HCT116 (cell line): ENCODE data around the gene PCDHGB2. TPM values are rescaled to one million over a fixed set of nuclear protein-coding genes. Genes with fewer than 3 reads are reported as not detected.

ENCODE experiments used
- ATAC-seq: fragments of 200-7000 bp; cut with Tn5 transposase; 2 replicates; pipeline ENCODE4 v1.9.1; 2020; ENCODE audit warnings: mild to moderate bottlenecking, moderate library complexity
- BruUV-seq: library from RNA; stranded (reverse); fragments of 400-500 nt; replicated peaks from 2 replicates; lab custom pipeline; 2021; lab: Mats Ljungman, UMichigan
- CTCF ChIA-PET: fragments of 300-600 bp; sonication (Branson Sonifier 250); formaldehyde crosslinking; loops from one replicate; lab custom pipeline; 2021; ENCODE audit warnings: antibody characterized with exemption; lab: Charles Lee
- POLR2A ChIA-PET: fragments of 300-600, 350-600 bp; sonication (Branson Sonifier 250); formaldehyde crosslinking; loops from one replicate; lab custom pipeline; 2021; ENCODE audit warnings: antibody characterized with exemption; lab: Charles Lee
- RAD21 ChIA-PET, 2 experiments: fragments of 300-600 bp; sonication (Branson Sonifier 250); formaldehyde crosslinking; loops; one replicate each; lab custom pipeline; 2023; ENCODE audit warnings: low total read pairs in 2 of 2; ENCODE audit not compliant: uncharacterized antibody in 2 of 2, unreplicated experiment in 2 of 2, low non-redundant PET in 1 of 2; lab: Charles Lee
- DNase-seq: peaks from one replicate; pipeline ENCODE4 v3.0.0-alpha.2; 2010; ENCODE audit warnings: low read depth, low spot score
- H2AFZ ChIP-seq: fragments of 200-600 bp; shearing (Covaris generic), sonication (generic); 2 replicates; pipeline ENCODE4 v1.6.1; 2017; ENCODE audit warnings: low read depth, mixed run types, mixed read lengths, antibody characterized with exemption, low read length; ENCODE audit not compliant: poor library complexity, severe bottlenecking
- H3K27ac ChIP-seq: 2 replicates; pipeline ENCODE4 v1.5.1; 2012; ENCODE audit warnings: low read depth, low read length
- H3K27me3 ChIP-seq: fragments of 200-600 bp; sonication (generic); 2 replicates; pipeline ENCODE4 v1.6.1; 2016; ENCODE audit warnings: mixed run types, low read length, mixed read lengths; ENCODE audit not compliant: insufficient read depth
- H3K36me3 ChIP-seq, 2 experiments: fragments of 200-500 bp in 1 of 2; fragments of 200-600 bp in 1 of 2; sonication (Bioruptor generic) in 1 of 2; sonication (generic) in 1 of 2; 2 replicates each; pipeline versions ENCODE4 v1.5.1 to v1.6.1; 2014 to 2016; ENCODE audit warnings: low read length in 2 of 2, inconsistent platforms in 1 of 2, mixed read lengths in 1 of 2, mixed run types in 1 of 2; ENCODE audit not compliant: insufficient read depth in 2 of 2, control insufficient read depth in 1 of 2
- H3K4me1 ChIP-seq, 2 experiments: fragments of 200-600 bp in 1 of 2; sonication (generic) in 1 of 2; 2 replicates each; pipeline versions ENCODE4 v1.5.1 to v1.6.1; 2012 to 2017; ENCODE audit warnings: low read length in 2 of 2, inconsistent platforms in 1 of 2, mild to moderate bottlenecking in 1 of 2, mixed read lengths in 1 of 2, mixed run types in 1 of 2, moderate library complexity in 1 of 2; ENCODE audit not compliant: insufficient read depth in 2 of 2, control insufficient read depth in 1 of 2
- H3K4me2 ChIP-seq: fragments of 200-600 bp; sonication (generic); 2 replicates; pipeline ENCODE4 v1.6.1; 2017; ENCODE audit warnings: mixed run types, low read length, mixed read lengths
- H3K4me3 ChIP-seq, 2 experiments: fragments of 200-600 bp in 1 of 2; sonication (generic) in 1 of 2; replicated peaks in 1 of 2; 2 replicates each; pipeline ENCODE4 v1.5.1; 2011 to 2016; ENCODE audit warnings: low read length in 2 of 2, control low read depth in 1 of 2, low read depth in 1 of 2, mild to moderate bottlenecking in 1 of 2, mixed read lengths in 1 of 2, mixed run types in 1 of 2
- H3K79me2 ChIP-seq: fragments of 200-600 bp; sonication (generic); 2 replicates; pipeline ENCODE4 v1.6.1; 2017; ENCODE audit warnings: mild to moderate bottlenecking, mixed run types, low read length, moderate library complexity, mixed read lengths; ENCODE audit not compliant: insufficient read depth
- H3K9ac ChIP-seq: fragments of 200-600 bp; sonication (generic); 2 replicates; pipeline ENCODE4 v1.6.1; 2016; ENCODE audit warnings: low read length, mixed read lengths
- H3K9me2 ChIP-seq: fragments of 200-600 bp; sonication (generic), shearing (Covaris generic); 2 replicates; pipeline ENCODE4 v1.6.1; 2017; ENCODE audit warnings: mixed run types, mild to moderate bottlenecking, moderate library complexity; ENCODE audit not compliant: insufficient read depth
- H3K9me3 ChIP-seq, 2 experiments: fragments of 200-500 bp in 1 of 2; fragments of 200-600 bp in 1 of 2; sonication (Bioruptor generic) in 1 of 2; sonication (generic) in 1 of 2; 2 replicates each; pipeline ENCODE4 v1.6.1; 2014 to 2017; ENCODE audit warnings: low read length in 2 of 2, mixed read lengths in 2 of 2, inconsistent platforms in 1 of 2, low read depth in 1 of 2, mild to moderate bottlenecking in 1 of 2, mixed run types in 1 of 2, moderate library complexity in 1 of 2; ENCODE audit not compliant: control insufficient read depth in 1 of 2, insufficient read depth in 1 of 2
- H4K20me1 ChIP-seq: fragments of 200-600 bp; sonication (generic), shearing (Covaris generic); 2 replicates; pipeline ENCODE4 v1.6.1; 2017; ENCODE audit warnings: mixed run types, mild to moderate bottlenecking, moderate library complexity; ENCODE audit not compliant: insufficient read depth
- CBX3 ChIP-seq: IDR thresholded peaks from 2 replicates; pipeline ENCODE4 v1.6.1; 2012; ENCODE audit warnings: low read depth
- ELF1 ChIP-seq: IDR thresholded peaks from 2 replicates; pipeline ENCODE4 v1.6.1; 2012; ENCODE audit warnings: low read depth, borderline replicate concordance
- EZH2 ChIP-seq: fragments of 200-600 bp; sonication (generic); IDR thresholded peaks from 2 replicates; pipeline ENCODE4 v1.6.1; 2017; ENCODE audit warnings: antibody characterized with exemption, mixed run types
- FOSL1 ChIP-seq: IDR thresholded peaks from 2 replicates; pipeline ENCODE4 v1.6.1; 2012; ENCODE audit warnings: low read depth
- MAX ChIP-seq: IDR thresholded peaks from 2 replicates; pipeline ENCODE4 v1.6.1; 2012
- POLR2AphosphoS5 ChIP-seq: IDR thresholded peaks from 2 replicates; pipeline ENCODE4 v1.6.1; 2011; ENCODE audit warnings: mild to moderate bottlenecking, low read depth, low read length, moderate library complexity
- RAD21 ChIP-seq: IDR thresholded peaks from 2 replicates; pipeline ENCODE4 v1.6.1; 2012; ENCODE audit warnings: low read depth, mild to moderate bottlenecking
- REST ChIP-seq: IDR thresholded peaks from 2 replicates; pipeline ENCODE4 v1.6.1; 2012; ENCODE audit warnings: low read depth
- SIN3A ChIP-seq: IDR thresholded peaks from 2 replicates; pipeline ENCODE4 v1.6.1; 2012; ENCODE audit warnings: low read depth
- SP1 ChIP-seq: IDR thresholded peaks from 2 replicates; pipeline ENCODE4 v1.6.1; 2012; ENCODE audit warnings: low read depth
- TCF7L2 ChIP-seq: IDR thresholded peaks from 2 replicates; pipeline ENCODE4 v1.7.0; 2011; ENCODE audit warnings: borderline replicate concordance, inconsistent platforms; ENCODE audit not compliant: insufficient read depth, insufficient read length; ENCODE audit errors: extremely low read depth
- ZFX ChIP-seq: fragments of 450-650 bp; IDR thresholded peaks from 2 replicates; pipeline ENCODE4 v1.6.1; 2017
- ZNF274 ChIP-seq: fragments of 200-500 bp; sonication (Bioruptor generic); IDR thresholded peaks from 2 replicates; pipeline ENCODE4 v1.6.1; 2014; ENCODE audit warnings: mild to moderate bottlenecking, low read depth, low read length, inconsistent platforms
- intact Hi-C: fragments of 100-400 bp; cut with micrococcal nuclease; formaldehyde crosslinking; loops from 2 replicates; pipeline ENCODE4 v1.10.0; 2022
- total RNA-seq: library from RNA; stranded (reverse); gene quantifications from one replicate; pipeline ENCODE4 v1.2.1, GENCODE V29; 2021; ENCODE audit not compliant: unreplicated experiment
- TF ChIP-seq, protein P1 (sequence below): IDR thresholded peaks from 2 replicates; pipeline ENCODE4 v1.6.1; 2012

The PCDHGB2 gene
- total RNA-seq, 1 experiment from 2014 or later: 0.34 TPM

GRCh38 chr5:141383345-141383744, 23.6 kb downstream of the PCDHGB2 start:
- CTCF ChIA-PET: no interaction called here
- Histone ChIP-seq H3K9ac (no peak overlapping the region), H3K9me3 (no peaks in the 10 kb centered on the region; a peak in 2 of 4 replicates), H3K4me2 (no peak overlapping the region), H3K27me3 (no peaks in the 10 kb centered on the region), H3K36me3 (no peaks in the 10 kb centered on the region), H2AFZ (no peak overlapping the region), H3K27ac (no peak overlapping the region), H4K20me1 (no peaks in the 10 kb centered on the region), H3K9me2 (no peaks in the 10 kb centered on the region), H3K4me3 (no peak overlapping the region), H3K4me1 (no peaks in the 10 kb centered on the region), H3K79me2 (no peaks in the 10 kb centered on the region)
- POLR2A ChIA-PET: no interaction called here
- intact Hi-C loops: no loop called here
- TF ChIP-seq REST: no peak
- TF ChIP-seq FOSL1: no peak
- TF ChIP-seq ELF1: no peak
- TF ChIP-seq, protein P1, sequence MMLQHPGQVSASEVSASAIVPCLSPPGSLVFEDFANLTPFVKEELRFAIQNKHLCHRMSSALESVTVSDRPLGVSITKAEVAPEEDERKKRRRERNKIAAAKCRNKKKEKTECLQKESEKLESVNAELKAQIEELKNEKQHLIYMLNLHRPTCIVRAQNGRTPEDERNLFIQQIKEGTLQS: no peak
- no peak for TF ChIP-seq SP1
- no peak for TF ChIP-seq MAX
- no peak for TF ChIP-seq EZH2
- TF ChIP-seq CBX3: no peak
- TF ChIP-seq TCF7L2: no peak
- no peak for TF ChIP-seq ZNF274
- no peak for TF ChIP-seq RAD21
- TF ChIP-seq SIN3A: no peak
- TF ChIP-seq ZFX: no peak
- TF ChIP-seq POLR2AphosphoS5: no peak
- RAD21 ChIA-PET: no interaction called here
- DNase-seq: no peak
- no TSS peak for BruUV-seq
- ATAC-seq: no peak
